Right atrium auricular region (tissue), 2 donors: ENCODE measurements around the gene AKR7A2. TPM values are rescaled to one million over a fixed set of nuclear protein-coding genes. Genes with fewer than 3 reads are reported as not detected.
"Not testable (repeated sequence)": the region's sequence is repeated elsewhere in the genome, so short reads cannot be mapped to it uniquely, and the experiment has no call there.

Experiments used
- DNase-seq: peaks from one replicate; pipeline ENCODE4 v3.0.0-alpha.2; 2019; ENCODE audit warnings: low spot score
- H3K27ac ChIP-seq, 2 donors: fragments of 200-600 bp; sonication (generic); 1 replicate in 1 of 2; 2 replicates in 1 of 2; pipeline ENCODE4 v1.5.1; 2016 to 2019
- H3K27me3 ChIP-seq, 2 donors: fragments of 200-600 bp; sonication (generic); one replicate each; pipeline versions ENCODE4 v1.5.1 to v1.6.0; 2017 to 2019
- H3K36me3 ChIP-seq: fragments of 200-600 bp; sonication (generic); one replicate; pipeline ENCODE4 v1.5.1; 2016
- H3K4me1 ChIP-seq, 2 donors: fragments of 200-600 bp; sonication (generic); one replicate each; pipeline versions ENCODE4 v1.5.1 to v1.6.0; 2017 to 2019
- H3K4me3 ChIP-seq, 2 donors: fragments of 200-600 bp; sonication (generic); 1 replicate in 1 of 2; 2 replicates in 1 of 2; pipeline ENCODE4 v1.5.1; 2017 to 2019; ENCODE audit warnings: mild to moderate bottlenecking in 1 of 2, moderate library complexity in 1 of 2
- H3K9me3 ChIP-seq, 2 donors: fragments of 200-600 bp; sonication (generic); one replicate each; pipeline ENCODE4 v1.5.1; 2019
- total RNA-seq, 2 donors: library from RNA; depleted of rRNA; stranded (reverse); fragments of >200 nt; gene quantifications; one replicate each; pipeline ENCODE4 v1.1.0, GENCODE V29; 2016
- TF ChIP-seq, protein P1 (sequence below), 2 donors: fragments of 200-600 bp; sonication (generic); IDR thresholded peaks; one replicate each; pipeline ENCODE4 v1.5.1; 2019; ENCODE audit warnings: antibody characterized with exemption in 2 of 2

Gene AKR7A2
- total RNA-seq, 2 donors from 2014 or later = 51.1 to 69.3 TPM

DNA sequence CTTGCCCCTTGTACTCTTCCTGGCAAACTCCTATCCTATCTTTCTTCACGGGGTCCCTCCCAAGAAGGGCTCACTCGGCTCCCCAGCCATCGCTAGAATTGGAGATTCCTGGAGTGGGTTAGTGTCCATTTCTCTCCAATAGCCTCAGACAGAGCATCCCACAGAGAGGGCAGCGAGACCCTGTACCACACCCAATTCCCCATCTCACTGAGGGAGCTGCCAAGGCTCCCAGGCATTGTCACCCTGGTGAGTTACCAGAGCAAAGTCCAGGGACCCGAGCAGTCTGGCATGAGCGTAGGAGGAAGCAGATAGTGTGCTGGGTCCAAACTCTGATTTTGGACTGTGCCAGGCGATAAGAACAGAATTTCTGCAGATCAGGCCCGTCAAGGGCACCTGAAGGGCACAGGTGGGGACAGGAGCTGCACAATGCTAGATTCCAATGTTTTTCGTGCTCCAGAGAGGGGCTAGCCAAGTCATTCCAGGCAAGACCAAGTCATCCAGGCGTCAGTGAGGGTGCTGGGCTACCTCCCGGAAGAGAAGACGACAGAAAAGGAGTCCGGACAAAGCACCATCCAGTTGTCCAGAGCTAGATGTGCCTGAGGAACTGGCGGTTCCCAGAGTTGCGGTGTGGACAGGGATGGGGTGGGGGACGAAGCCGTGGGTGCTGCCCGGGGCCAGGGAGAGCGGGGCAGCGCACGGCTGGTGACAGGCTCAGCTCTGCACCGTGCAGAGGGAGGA lies 38.7 kb downstream of the AKR7A2 start:
- TF ChIP-seq, protein P1, sequence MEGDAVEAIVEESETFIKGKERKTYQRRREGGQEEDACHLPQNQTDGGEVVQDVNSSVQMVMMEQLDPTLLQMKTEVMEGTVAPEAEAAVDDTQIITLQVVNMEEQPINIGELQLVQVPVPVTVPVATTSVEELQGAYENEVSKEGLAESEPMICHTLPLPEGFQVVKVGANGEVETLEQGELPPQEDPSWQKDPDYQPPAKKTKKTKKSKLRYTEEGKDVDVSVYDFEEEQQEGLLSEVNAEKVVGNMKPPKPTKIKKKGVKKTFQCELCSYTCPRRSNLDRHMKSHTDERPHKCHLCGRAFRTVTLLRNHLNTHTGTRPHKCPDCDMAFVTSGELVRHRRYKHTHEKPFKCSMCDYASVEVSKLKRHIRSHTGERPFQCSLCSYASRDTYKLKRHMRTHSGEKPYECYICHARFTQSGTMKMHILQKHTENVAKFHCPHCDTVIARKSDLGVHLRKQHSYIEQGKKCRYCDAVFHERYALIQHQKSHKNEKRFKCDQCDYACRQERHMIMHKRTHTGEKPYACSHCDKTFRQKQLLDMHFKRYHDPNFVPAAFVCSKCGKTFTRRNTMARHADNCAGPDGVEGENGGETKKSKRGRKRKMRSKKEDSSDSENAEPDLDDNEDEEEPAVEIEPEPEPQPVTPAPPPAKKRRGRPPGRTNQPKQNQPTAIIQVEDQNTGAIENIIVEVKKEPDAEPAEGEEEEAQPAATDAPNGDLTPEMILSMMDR (IDR thresholded peaks at IDR 0.05) = no peak
- Histone ChIP-seq H3K4me1 (no peaks in the 10 kb centered on the region), H3K36me3 (no peaks in the 10 kb centered on the region), H3K9me3 (no peaks in the 10 kb centered on the region), H3K27ac (no peak overlapping the region), H3K27me3 (no peaks in the 10 kb centered on the region), H3K4me3 (no peak overlapping the region)
- no peak for DNase-seq

DNA sequence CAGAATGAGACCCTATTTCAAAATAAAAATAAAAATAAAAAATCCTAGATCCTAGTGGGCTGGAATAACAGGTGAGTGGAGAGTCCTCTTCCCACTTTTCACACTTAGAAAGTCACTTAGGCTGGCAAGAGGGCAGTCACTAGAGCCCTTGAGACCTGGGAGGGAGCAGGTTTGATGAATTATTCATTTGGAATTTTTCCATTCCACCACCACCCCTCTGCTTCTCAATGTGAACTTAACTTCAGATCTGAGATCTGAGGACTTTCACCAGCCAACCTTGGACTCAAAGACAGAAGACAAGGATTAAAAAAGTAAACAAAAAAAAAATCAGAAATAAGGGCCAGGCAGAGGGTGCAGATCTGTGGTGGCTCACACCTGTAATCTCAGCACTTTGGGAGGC lies 39.9 kb downstream of the AKR7A2 start:
- TF ChIP-seq, protein P1 (IDR thresholded peaks at IDR 0.05) = no peak
- no peaks in the 10 kb centered on the region for H3K4me1 ChIP-seq

DNA sequence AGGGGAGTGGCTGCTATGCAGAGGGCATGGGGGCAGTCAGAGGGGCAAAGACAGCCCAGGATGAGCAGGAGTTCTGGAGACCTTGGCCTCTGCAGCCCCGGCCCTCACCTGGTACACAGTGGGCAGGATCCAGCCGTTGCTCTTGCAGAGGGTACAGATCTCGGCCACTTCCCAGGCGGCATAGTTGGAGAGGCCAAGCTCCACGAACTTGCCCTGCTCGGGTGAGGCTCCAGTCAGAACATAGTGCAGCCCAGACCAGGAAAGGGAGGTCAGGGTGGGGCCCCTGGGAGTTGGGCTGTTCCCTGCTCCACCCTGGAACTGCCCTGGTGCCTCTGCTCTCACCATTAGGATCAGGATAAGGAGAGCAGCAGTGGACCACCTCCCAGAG lies 41.6 kb downstream of the AKR7A2 start:
- not testable (repeated sequence) for H3K36me3 ChIP-seq, H3K9me3 ChIP-seq, H3K27me3 ChIP-seq, H3K27ac ChIP-seq, DNase-seq, H3K4me1 ChIP-seq, H3K4me3 ChIP-seq

More for the DNA sequence above, 39.9 kb downstream of the AKR7A2 start:
- Histone ChIP-seq H3K27ac (no peak overlapping the region), H3K36me3 (no peaks in the 10 kb centered on the region), H3K9me3 (no peaks in the 10 kb centered on the region), H3K27me3 (no peaks in the 10 kb centered on the region), H3K4me3 (no peak overlapping the region)
- no peak for DNase-seq

DNA sequence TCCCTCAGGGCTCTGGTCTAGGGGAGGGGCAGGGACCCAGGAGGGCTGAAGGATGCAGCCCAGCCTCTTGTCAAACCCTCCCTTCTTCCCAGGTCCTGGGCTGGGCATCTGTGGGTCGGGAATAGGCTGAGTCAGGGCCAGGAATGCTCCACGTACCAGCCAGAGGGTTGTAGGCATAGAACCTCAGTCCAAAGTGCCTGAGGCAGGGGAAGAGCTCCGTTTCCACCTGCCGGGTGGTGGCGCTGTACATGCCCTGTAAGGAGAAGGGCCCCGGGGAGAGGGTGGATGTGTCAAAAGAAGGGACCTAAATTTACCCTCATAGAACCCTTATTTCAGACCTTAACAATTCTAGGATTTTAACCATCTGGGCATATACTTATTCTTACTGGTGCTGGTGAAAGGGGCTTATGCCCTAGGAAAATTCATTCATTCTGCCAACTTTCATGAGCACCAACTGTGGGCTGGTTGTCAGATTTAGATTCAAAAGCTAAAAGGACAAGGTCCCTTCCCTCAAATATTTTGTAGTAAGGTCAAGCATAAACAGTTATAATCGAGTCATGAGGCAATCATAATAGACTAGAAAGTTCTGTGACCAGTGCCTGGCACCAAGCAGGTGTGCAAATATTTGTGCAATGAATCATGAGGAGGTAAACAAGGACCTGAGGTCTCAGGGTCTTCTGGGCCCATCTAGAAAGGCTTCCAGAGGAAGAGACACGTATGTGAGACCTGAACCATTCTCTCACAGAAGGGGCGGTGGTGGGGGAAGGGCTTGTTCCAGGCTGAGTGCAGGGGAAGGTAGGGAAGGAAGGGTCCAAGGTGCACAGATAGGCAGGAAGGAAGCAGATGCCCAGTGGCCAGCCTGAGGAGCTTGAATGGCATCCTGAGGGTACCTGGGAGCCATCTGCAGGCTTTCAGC lies 42.3 kb downstream of the AKR7A2 start:
- H3K27ac ChIP-seq, H3K4me1 ChIP-seq, DNase-seq, H3K9me3 ChIP-seq, H3K4me3 ChIP-seq, H3K36me3 ChIP-seq, H3K27me3 ChIP-seq: not testable (repeated sequence)

DNA sequence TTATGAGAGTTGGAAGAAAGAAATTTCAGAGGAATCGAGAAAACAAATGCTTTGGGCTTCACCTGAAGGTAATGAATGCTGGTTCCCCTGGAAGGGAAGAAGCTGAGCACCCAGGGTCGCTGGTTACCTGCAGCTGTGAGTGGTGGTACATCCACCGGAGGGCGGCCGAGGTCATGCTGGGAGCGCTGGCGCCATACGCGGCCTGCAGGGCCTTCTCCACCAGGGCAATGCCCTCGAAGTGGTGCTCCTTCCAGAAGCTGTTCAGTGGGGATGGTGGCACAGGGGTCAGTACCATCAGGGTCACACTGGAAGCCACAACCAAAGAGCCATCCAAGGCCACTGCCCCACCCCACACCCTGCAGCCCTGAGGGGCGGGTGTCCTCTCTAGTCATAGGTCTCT lies 43.5 kb downstream of the AKR7A2 start:
- Histone ChIP-seq H3K4me3 (no peak overlapping the region), H3K9me3 (no peaks in the 10 kb centered on the region), H3K27ac (no peak overlapping the region), H3K4me1 (no peaks in the 10 kb centered on the region), H3K36me3 (no peaks in the 10 kb centered on the region), H3K27me3 (no peaks in the 10 kb centered on the region)
- DNase-seq = no peak
- TF ChIP-seq, protein P1 (IDR thresholded peaks at IDR 0.05) = no peak

DNA sequence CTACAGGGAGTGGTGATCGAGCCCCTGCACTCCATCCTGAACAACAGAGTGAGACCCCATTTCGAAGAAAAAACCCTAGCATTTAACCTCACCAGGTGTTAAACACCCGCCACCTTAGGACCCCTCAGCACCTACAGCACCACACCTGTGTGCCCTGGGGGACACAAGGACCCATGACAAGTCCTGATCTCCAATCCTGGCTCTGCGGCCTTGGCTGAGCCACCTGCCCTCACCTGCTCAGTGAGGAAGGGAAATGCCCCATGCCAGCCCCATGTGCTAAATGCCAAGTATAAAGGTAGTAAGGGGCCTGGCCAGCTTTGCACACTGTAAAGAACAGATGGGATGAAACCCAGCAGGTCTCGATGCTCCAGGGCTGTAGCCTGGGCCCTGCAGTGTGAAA lies 49.2 kb downstream of the AKR7A2 start:
- Histone ChIP-seq H3K27me3 (no peaks in the 10 kb centered on the region), H3K4me3 (no peak overlapping the region), H3K4me1 (no peaks in the 10 kb centered on the region), H3K36me3 (peaks cover 25% of the 10 kb centered on the region), H3K9me3 (no peaks in the 10 kb centered on the region), H3K27ac (no peak overlapping the region)
- TF ChIP-seq, protein P1 (IDR thresholded peaks at IDR 0.05) = no peak
- no peak for DNase-seq
